OCI-LY7 (cell line): Measurements from ENCODE around the gene PTPRM.

Experiments
- EZH2phosphoT487 ChIP-seq: fragments of 200-600 bp; sonication (generic); IDR thresholded peaks from 2 replicates; pipeline ENCODE4 v1.6.1; 2018; ENCODE audit warnings: low read depth, borderline replicate concordance, mild to moderate bottlenecking, mixed run types, antibody characterized with exemption, low read length, moderate library complexity, mixed read lengths
- TF ChIP-seq, protein P1 (sequence below): fragments of 200-600 bp; sonication (generic); conservative IDR thresholded peaks from 2 replicates; pipeline ENCODE4 v1.5.1; 2014; ENCODE audit warnings: mild to moderate bottlenecking, antibody characterized with exemption, low read length, moderate library complexity, mixed read lengths

GRCh38 chr18:7676253-7676873 is 109.2 kb downstream of the PTPRM start:
- TF ChIP-seq, protein P1, sequence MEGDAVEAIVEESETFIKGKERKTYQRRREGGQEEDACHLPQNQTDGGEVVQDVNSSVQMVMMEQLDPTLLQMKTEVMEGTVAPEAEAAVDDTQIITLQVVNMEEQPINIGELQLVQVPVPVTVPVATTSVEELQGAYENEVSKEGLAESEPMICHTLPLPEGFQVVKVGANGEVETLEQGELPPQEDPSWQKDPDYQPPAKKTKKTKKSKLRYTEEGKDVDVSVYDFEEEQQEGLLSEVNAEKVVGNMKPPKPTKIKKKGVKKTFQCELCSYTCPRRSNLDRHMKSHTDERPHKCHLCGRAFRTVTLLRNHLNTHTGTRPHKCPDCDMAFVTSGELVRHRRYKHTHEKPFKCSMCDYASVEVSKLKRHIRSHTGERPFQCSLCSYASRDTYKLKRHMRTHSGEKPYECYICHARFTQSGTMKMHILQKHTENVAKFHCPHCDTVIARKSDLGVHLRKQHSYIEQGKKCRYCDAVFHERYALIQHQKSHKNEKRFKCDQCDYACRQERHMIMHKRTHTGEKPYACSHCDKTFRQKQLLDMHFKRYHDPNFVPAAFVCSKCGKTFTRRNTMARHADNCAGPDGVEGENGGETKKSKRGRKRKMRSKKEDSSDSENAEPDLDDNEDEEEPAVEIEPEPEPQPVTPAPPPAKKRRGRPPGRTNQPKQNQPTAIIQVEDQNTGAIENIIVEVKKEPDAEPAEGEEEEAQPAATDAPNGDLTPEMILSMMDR, result no peak
- no peak for TF ChIP-seq EZH2phosphoT487
